ENCODE results near the gene UBAP1.

The UBAP1 gene

DNA sequence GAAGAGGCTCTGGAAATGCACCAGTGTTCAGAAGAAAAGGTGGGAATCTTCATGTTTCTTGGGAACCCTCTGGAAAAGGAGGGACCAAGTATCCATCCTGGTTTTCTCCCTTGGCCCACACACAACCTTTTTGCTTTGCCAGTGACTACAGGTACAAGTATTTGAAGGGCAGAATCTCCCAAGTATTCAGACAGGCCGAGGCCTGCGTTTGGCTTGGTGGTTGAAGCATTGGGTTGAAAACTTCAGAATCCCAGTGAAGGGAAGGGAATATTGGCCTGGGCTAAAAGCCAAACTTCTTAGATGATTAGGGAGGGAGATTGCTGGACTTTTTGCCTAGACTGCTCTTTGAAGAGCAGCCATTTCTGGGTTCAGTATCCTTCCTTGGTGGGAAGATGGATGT, 71.9 kb downstream of the UBAP1 start:
- H3K27ac ChIP-seq (ENCODE audit: low read length): no peak overlapping the region
- H3K4me1 ChIP-seq (ENCODE audit: control insufficient read depth, insufficient read depth, low read length): peaks cover 42% of the 10 kb centered on the region
- H3K9ac ChIP-seq (ENCODE audit: low read length in 2 of 2): no peak overlapping the region
- H3K4me3 ChIP-seq (ENCODE audit: low read length in 2 of 2): no peak overlapping the region
- peaks cover 24 to 26% of the 10 kb centered on the region in 2 donors for H3K36me3 ChIP-seq (ENCODE audit: control insufficient read depth in 2 of 2, insufficient read depth in 2 of 2, low read length in 2 of 2)
- H3K27me3 ChIP-seq (ENCODE audit: control insufficient read depth in 1 of 2, insufficient read depth in 2 of 2, low read length in 2 of 2): no peaks in the 10 kb centered on the region
- H3K9me3 ChIP-seq (ENCODE audit: control insufficient read depth in 2 of 2, low read length in 2 of 2): no peaks in the 10 kb centered on the region

DNA sequence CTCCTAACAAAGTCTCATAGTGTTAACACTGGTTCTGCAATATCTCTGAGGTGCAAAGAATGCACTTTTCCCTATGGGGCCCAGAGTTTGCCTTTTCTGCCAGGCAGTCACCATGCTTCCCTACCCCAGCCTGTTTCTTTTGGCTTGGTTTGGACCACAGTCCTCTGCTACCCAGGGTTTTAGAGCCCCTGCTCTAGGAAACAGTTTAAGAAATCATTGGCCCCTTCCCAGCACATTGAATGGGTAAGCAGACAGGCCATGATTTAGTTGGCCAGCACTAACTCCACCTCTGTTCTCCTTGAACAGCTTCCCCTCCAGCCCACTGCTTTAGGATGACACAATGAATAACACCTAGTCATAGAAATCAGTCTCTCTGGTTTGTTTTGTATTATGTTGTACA, 73.2 kb downstream of the UBAP1 start:
- no peak overlapping the region for H3K27ac ChIP-seq (ENCODE audit: low read length)
- no peaks in the 10 kb centered on the region for H3K9me3 ChIP-seq (ENCODE audit: control insufficient read depth in 2 of 2, low read length in 2 of 2)
- H3K27me3 ChIP-seq (ENCODE audit: control insufficient read depth in 1 of 2, insufficient read depth in 2 of 2, low read length in 2 of 2): no peaks in the 10 kb centered on the region
- peaks cover 23 to 24% of the 10 kb centered on the region in 2 donors for H3K36me3 ChIP-seq (ENCODE audit: control insufficient read depth in 2 of 2, insufficient read depth in 2 of 2, low read length in 2 of 2)
- H3K4me1 ChIP-seq (ENCODE audit: control insufficient read depth, insufficient read depth, low read length): peaks cover 44% of the 10 kb centered on the region
- no peak overlapping the region for H3K4me3 ChIP-seq (ENCODE audit: low read length in 2 of 2)
- H3K9ac ChIP-seq (ENCODE audit: low read length in 2 of 2): no peak overlapping the region

DNA sequence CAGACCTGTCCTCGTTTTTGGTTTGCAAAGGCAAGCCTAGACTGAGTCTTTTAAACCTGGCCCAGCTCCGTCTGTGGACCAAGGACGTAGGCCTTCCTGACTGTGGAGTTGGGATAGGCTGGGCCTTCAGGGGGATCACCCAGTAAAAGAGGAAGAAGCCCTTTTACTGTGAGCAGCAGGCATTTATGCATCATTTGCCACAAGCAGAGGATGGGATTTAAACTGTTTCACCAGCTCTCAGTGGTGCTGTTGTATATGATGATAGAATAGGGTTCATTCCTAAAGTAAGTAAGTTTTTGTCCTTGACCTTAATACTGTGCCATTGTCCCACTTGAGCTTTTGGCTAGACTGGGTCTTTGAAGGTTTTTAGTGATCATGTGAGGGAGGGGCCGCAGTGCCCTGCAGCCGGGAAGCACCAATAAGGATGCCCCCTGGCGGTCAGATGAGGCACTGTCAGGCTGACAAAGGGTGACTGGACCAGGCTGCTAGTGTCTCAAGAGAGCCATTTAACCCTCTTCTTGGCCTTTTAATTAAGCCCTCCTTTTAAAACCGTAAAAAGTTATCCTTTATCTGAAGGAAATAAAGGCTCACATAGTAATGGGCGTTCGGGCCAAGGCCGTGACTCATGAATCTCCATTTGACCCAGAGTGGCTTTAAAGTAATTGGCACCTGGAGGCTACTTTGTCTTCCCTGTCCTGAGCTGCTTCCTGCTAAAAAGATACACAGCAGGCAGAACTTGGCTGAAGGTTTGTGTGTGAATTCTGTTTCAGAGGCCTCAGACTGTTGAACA, 74.0 kb downstream of the UBAP1 start:
- H3K9me3 ChIP-seq (ENCODE audit: control insufficient read depth in 2 of 2, low read length in 2 of 2): no peaks in the 10 kb centered on the region
- peaks cover 23 to 24% of the 10 kb centered on the region in 2 donors for H3K36me3 ChIP-seq (ENCODE audit: control insufficient read depth in 2 of 2, insufficient read depth in 2 of 2, low read length in 2 of 2)
- peak overlapping the region in 1 of 2 donors; percentile 22 for H3K4me3 ChIP-seq (ENCODE audit: low read length in 2 of 2)
- H3K9ac ChIP-seq (ENCODE audit: low read length in 2 of 2): peak overlapping the region; percentile 14 to 62
- peak overlapping the region; percentile 79 for H3K27ac ChIP-seq (ENCODE audit: low read length)
- H3K4me1 ChIP-seq (ENCODE audit: control insufficient read depth, insufficient read depth, low read length): peaks cover 42% of the 10 kb centered on the region
- no peaks in the 10 kb centered on the region for H3K27me3 ChIP-seq (ENCODE audit: control insufficient read depth in 1 of 2, insufficient read depth in 2 of 2, low read length in 2 of 2)

DNA sequence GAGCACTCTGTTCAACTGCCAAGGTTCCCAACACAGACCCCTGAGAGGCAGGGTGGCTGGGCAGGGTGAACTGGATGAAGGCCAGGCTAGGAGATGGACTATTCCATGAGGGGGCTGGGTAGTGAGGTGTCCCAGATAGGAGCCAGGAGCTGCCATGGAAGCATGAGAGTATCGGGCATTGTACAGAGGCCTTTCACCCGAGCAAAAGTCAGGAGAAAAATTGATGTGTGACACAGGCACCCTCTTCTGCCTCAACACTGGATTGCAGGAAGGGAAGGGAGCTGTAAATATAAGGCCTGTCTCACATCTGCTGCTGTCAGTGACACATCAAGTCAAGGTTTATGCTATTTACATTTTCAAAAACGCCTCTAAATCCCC, 74.6 kb downstream of the UBAP1 start:
- Histone ChIP-seq H3K27ac (ENCODE audit: low read length) (peak overlapping the region; percentile 79), H3K9ac (ENCODE audit: low read length in 2 of 2) (peak overlapping the region; percentile 29 to 62), H3K27me3 (ENCODE audit: control insufficient read depth in 1 of 2, insufficient read depth in 2 of 2, low read length in 2 of 2) (no peaks in the 10 kb centered on the region), H3K9me3 (ENCODE audit: control insufficient read depth in 2 of 2, low read length in 2 of 2) (no peaks in the 10 kb centered on the region), H3K36me3 (ENCODE audit: control insufficient read depth in 2 of 2, insufficient read depth in 2 of 2, low read length in 2 of 2) (peaks cover 23 to 24% of the 10 kb centered on the region in 2 donors), H3K4me1 (ENCODE audit: control insufficient read depth, insufficient read depth, low read length) (peaks cover 39% of the 10 kb centered on the region), H3K4me3 (ENCODE audit: low read length in 2 of 2) (peak overlapping the region in 1 of 2 donors; percentile 22)

DNA sequence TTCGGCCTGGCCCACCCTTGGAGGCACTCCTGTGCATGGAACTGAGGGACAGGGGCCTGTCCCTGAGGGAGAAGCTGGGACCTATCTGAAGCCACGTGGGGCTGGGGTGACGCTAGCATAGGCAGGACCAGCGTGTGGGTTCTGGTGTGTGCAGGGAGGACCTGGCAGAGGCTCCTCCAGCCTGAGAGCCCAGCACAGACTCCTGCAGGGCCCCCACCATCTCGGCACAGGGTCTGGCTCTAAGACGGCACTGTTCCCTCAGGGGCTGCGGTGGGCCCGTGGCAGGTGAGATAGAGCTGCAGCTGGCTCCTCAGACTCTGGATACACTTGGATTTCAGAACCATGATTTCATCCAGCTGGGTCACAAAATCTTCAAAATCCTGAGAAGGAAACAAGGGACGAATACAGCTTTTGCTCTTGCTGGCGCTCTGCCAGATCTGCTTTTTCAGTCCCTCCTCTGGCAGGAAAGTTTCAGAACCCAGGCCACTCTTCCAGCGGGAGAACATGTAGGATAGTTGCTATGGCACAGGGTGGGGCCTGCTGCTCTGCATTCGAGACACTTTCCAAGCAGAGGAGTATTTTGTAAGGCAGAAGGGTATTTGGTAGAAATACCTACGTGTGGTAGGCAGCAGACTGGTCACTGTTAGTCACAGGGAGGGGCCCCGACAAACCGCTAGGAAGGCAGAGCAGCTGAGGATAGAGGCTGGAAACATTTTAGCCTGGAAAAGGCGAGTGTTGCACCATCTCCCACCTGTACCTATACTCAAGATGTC, 75.5 kb downstream of the UBAP1 start:
- H3K36me3 ChIP-seq (ENCODE audit: control insufficient read depth in 2 of 2, insufficient read depth in 2 of 2, low read length in 2 of 2): peaks cover 23 to 24% of the 10 kb centered on the region in 2 donors
- no peaks in the 10 kb centered on the region for H3K27me3 ChIP-seq (ENCODE audit: control insufficient read depth in 1 of 2, insufficient read depth in 2 of 2, low read length in 2 of 2)
- no peaks in the 10 kb centered on the region for H3K9me3 ChIP-seq (ENCODE audit: control insufficient read depth in 2 of 2, low read length in 2 of 2)
- H3K9ac ChIP-seq (ENCODE audit: low read length in 2 of 2): peak overlapping the region; percentile 29 to 62
- peaks cover 34% of the 10 kb centered on the region for H3K4me1 ChIP-seq (ENCODE audit: control insufficient read depth, insufficient read depth, low read length)
- peak overlapping the region; percentile 9 to 35 for H3K4me3 ChIP-seq (ENCODE audit: low read length in 2 of 2)
- H3K27ac ChIP-seq (ENCODE audit: low read length): peak overlapping the region; percentile 79

DNA sequence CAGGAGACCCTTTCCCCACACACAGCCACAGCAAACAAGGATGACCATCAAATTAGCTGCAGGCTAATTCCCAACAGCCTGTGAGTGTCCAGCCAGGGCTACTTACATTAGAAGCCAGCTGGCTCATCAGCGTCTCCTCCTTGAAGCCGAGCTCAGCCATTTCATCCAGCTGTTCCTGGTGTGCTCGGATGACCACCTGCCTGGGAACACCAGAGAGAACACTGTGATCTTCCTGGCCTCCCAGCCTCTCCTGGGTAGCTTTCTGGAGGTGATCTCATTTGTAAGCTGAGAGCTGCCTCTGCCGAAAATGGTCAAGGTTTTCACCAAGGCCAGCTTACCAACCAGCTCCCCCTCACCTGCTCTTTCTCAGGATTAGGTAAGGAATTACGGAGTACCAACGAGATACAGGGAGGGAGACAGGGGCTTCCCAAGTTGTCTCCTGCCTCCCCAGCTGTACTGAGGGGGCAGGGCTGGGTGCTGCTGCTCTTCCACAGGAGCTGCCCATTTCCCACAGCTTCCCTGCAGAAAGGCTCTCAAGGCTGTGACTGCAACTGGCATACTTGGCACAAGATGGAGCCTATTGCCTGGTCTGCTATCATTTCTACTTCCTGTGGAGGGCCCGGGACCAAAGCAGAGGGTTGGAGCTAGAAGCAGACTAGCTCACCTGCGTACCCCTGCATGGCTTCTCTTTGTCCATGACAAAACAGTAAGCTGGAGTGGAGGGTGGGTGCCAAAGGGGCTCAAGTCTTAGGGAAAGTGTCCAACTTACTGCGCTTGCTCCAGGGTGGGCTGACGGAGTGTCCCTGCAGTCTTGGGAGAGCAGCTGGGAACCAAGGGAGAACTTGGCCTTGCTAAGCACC, 76.4 kb downstream of the UBAP1 start:
- peaks cover 15 to 20% of the 10 kb centered on the region in 2 donors for H3K36me3 ChIP-seq (ENCODE audit: control insufficient read depth in 2 of 2, insufficient read depth in 2 of 2, low read length in 2 of 2)
- H3K27ac ChIP-seq (ENCODE audit: low read length): peak overlapping the region; percentile 79
- H3K9ac ChIP-seq (ENCODE audit: low read length in 2 of 2): peak overlapping the region; percentile 29 to 62
- H3K27me3 ChIP-seq (ENCODE audit: control insufficient read depth in 1 of 2, insufficient read depth in 2 of 2, low read length in 2 of 2): no peaks in the 10 kb centered on the region
- H3K4me1 ChIP-seq (ENCODE audit: control insufficient read depth, insufficient read depth, low read length): peaks cover 34% of the 10 kb centered on the region
- H3K9me3 ChIP-seq (ENCODE audit: control insufficient read depth in 2 of 2, low read length in 2 of 2): no peaks in the 10 kb centered on the region
- peak overlapping the region; percentile 9 to 35 for H3K4me3 ChIP-seq (ENCODE audit: low read length in 2 of 2)

DNA sequence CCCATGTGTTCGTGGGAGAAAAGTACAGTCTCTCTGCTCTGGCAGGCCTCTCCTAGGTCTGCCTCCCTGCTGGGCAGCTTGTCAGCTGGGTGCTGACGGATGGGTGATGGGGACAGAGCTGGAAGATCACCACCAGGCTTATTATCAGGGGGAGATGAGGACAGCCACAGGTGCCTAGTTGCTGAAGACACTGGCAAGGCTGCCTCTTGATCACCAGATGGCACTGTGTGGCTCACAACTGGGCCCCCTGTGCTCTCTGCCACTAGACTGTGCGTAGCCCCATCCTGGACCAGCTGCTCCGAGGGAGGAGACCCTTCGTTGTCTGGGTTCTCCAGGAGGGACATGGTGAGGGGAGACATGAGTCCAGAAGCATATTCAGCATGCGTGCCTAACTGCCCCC, 77.3 kb downstream of the UBAP1 start:
- H3K9ac ChIP-seq (ENCODE audit: low read length in 2 of 2): no peak overlapping the region
- peak overlapping the region; percentile 79 for H3K27ac ChIP-seq (ENCODE audit: low read length)
- H3K36me3 ChIP-seq (ENCODE audit: control insufficient read depth in 2 of 2, insufficient read depth in 2 of 2, low read length in 2 of 2): peaks cover 8 to 11% of the 10 kb centered on the region in 2 donors
- no peak overlapping the region for H3K4me3 ChIP-seq (ENCODE audit: low read length in 2 of 2)
- H3K27me3 ChIP-seq (ENCODE audit: control insufficient read depth in 1 of 2, insufficient read depth in 2 of 2, low read length in 2 of 2): no peaks in the 10 kb centered on the region
- H3K9me3 ChIP-seq (ENCODE audit: control insufficient read depth in 2 of 2, low read length in 2 of 2): no peaks in the 10 kb centered on the region
- H3K4me1 ChIP-seq (ENCODE audit: control insufficient read depth, insufficient read depth, low read length): peaks cover 34% of the 10 kb centered on the region

DNA sequence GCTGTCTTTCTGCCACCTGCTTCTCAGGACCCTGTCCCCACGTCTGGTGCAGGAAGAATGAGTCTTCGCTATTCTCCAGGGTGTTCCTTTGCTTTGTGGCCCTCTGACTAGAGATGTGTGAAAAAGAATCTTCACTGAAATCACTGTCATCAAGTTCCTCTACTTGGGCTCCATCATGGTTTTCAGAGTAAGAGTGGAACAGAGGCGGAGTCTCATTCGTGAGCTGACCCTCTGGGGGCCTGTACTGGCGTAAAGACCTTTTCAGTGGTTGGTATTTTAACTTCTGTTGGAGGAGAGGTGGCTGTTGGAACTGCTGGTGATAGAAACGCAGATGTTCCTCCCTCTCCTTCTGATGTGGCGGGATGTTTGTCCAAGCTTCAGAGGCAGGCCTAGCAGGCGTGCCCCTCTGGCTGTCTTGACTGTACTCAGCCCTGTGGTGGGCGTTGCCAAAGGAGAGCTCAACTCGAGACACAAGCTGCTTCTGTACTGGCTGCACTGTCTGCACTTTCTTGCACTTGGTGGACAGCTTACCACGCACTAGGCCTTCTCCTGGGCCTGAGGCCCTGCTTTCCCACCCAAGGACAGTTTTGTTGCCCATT, 78.2 kb downstream of the UBAP1 start:
- peaks cover under 1% of the 10 kb centered on the region in 2 donors for H3K36me3 ChIP-seq (ENCODE audit: control insufficient read depth in 2 of 2, insufficient read depth in 2 of 2, low read length in 2 of 2)
- peaks cover 34% of the 10 kb centered on the region for H3K4me1 ChIP-seq (ENCODE audit: control insufficient read depth, insufficient read depth, low read length)
- H3K27ac ChIP-seq (ENCODE audit: low read length): peak overlapping the region; percentile 11
- no peaks in the 10 kb centered on the region for H3K9me3 ChIP-seq (ENCODE audit: control insufficient read depth in 2 of 2, low read length in 2 of 2)
- H3K27me3 ChIP-seq (ENCODE audit: control insufficient read depth in 1 of 2, insufficient read depth in 2 of 2, low read length in 2 of 2): no peaks in the 10 kb centered on the region
- no peak overlapping the region for H3K4me3 ChIP-seq (ENCODE audit: low read length in 2 of 2)
- H3K9ac ChIP-seq (ENCODE audit: low read length in 2 of 2): no peak overlapping the region

DNA sequence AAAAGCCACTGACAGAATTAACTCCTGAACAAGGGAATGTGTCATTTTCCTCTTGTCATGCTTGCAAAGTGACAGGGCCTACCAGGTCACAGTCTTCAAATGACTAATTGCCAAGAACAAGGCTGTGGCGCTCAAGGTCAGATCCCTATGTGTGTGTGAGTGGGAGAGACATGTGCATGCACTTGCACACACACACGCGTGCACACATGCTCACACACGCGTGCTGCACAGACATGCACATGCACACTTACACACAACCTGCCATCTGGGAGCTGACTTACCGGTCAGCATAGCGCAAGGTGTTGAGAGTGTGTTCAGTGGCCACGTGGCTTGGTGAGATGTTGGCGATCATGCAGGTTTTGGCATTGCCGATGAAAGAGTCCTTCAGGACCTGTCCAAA, 80.5 kb downstream of the UBAP1 start:
- Histone ChIP-seq H3K27me3 (ENCODE audit: control insufficient read depth in 1 of 2, insufficient read depth in 2 of 2, low read length in 2 of 2) (no peaks in the 10 kb centered on the region), H3K27ac (ENCODE audit: low read length) (no peak overlapping the region), H3K36me3 (ENCODE audit: control insufficient read depth in 2 of 2, insufficient read depth in 2 of 2, low read length in 2 of 2) (no peaks in the 10 kb centered on the region), H3K4me3 (ENCODE audit: low read length in 2 of 2) (no peak overlapping the region), H3K9me3 (ENCODE audit: control insufficient read depth in 2 of 2, low read length in 2 of 2) (no peaks in the 10 kb centered on the region), H3K4me1 (ENCODE audit: control insufficient read depth, insufficient read depth, low read length) (peaks cover 16% of the 10 kb centered on the region), H3K9ac (ENCODE audit: low read length in 2 of 2) (no peak overlapping the region)

DNA sequence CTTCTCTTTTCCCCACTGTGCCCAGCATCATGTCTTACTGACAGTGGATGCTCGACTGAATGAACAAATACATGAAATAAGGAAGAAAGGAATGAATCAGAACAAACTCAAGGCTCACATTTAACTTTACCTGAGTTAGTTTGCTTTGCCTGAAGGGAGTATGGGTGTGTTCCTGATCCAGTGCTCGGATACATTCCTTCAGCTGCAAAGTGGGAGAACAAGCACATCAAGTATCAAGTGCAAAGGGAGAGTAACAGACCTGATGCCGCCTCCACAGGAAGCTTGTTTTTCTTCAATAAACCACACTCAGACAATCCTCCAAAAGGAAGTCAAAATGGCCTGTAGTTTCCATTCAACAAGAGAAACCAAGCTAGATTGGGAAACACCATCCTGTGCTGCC, 84.1 kb downstream of the UBAP1 start:
- Histone ChIP-seq H3K9ac (ENCODE audit: low read length in 2 of 2) (no peak overlapping the region), H3K4me3 (ENCODE audit: low read length in 2 of 2) (no peak overlapping the region), H3K27ac (ENCODE audit: low read length) (no peak overlapping the region)

More for the DNA sequence above, 84.1 kb downstream of the UBAP1 start:
- H3K27me3 ChIP-seq (ENCODE audit: control insufficient read depth in 1 of 2, insufficient read depth in 2 of 2, low read length in 2 of 2): no peaks in the 10 kb centered on the region
- H3K36me3 ChIP-seq (ENCODE audit: control insufficient read depth in 2 of 2, insufficient read depth in 2 of 2, low read length in 2 of 2): no peaks in the 10 kb centered on the region
- H3K4me1 ChIP-seq (ENCODE audit: control insufficient read depth, insufficient read depth, low read length): no peaks in the 10 kb centered on the region
- H3K9me3 ChIP-seq (ENCODE audit: control insufficient read depth in 2 of 2, low read length in 2 of 2): no peaks in the 10 kb centered on the region
